Thyroid gland (tissue), 4 donors: ENCODE results near the gene ARHGEF10L.

ENCODE experiments used
- POLR2A ChIP-seq, 2 donors: fragments of 450-650 bp; IDR thresholded peaks; one replicate each; pipeline ENCODE4 v1.6.1; 2017; ENCODE audit warnings: antibody characterized with exemption in 2 of 2, mild to moderate bottlenecking in 2 of 2, moderate library complexity in 1 of 2
- TF ChIP-seq, protein P1 (sequence below), 6 experiments: fragments of 200-600 bp in 3 of 6; fragments of 450-650 bp in 3 of 6; sonication (generic) in 3 of 6; IDR thresholded peaks; one replicate each; pipeline ENCODE4 v1.5.1; 2016 to 2019; ENCODE audit warnings: antibody characterized with exemption in 6 of 6, mild to moderate bottlenecking in 2 of 6, inconsistent platforms in 1 of 6, moderate library complexity in 1 of 6

DNA sequence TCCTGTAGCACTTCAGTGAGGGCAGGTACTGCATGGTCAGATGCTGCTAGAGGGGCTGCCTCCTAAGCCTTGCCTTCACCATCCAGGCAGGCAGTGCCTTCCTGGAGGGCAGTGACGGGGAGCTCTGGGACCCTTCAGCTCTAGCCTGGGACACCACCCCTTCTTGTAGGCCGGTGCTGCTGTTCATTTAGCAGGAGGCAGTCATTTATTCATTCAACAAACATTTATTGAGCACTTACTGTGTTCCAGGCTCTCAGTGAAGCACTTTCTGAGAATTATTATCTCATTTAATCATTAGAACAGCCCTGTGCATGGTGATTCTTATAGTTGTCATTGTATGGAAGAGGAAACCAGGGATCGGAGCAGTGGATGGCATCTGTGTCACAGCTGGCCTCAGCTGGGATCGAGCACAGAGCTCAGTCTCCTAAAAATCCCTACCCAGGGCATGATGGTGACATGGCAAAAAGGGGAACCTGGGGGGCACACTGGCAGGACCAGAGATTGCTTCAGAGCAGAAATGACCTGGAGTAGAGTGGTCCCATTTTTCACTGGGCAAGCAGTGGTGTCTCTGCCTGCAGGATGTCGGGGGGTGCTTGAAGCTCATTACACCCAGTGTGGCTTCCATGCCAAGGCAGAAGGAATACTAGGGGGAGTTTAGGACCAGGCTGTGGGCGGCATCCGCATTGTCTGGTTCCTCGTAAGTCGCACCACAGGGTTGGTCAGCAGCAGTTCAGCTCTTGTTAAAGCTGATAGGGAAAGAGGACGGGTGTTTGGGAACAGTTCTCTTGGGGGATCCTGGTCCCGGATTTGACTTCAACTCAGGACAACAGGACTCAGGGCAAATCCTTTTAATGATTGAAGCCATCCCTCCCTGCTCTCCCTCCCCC is 28.8 kb downstream of the ARHGEF10L start:
- TF ChIP-seq, protein P1, sequence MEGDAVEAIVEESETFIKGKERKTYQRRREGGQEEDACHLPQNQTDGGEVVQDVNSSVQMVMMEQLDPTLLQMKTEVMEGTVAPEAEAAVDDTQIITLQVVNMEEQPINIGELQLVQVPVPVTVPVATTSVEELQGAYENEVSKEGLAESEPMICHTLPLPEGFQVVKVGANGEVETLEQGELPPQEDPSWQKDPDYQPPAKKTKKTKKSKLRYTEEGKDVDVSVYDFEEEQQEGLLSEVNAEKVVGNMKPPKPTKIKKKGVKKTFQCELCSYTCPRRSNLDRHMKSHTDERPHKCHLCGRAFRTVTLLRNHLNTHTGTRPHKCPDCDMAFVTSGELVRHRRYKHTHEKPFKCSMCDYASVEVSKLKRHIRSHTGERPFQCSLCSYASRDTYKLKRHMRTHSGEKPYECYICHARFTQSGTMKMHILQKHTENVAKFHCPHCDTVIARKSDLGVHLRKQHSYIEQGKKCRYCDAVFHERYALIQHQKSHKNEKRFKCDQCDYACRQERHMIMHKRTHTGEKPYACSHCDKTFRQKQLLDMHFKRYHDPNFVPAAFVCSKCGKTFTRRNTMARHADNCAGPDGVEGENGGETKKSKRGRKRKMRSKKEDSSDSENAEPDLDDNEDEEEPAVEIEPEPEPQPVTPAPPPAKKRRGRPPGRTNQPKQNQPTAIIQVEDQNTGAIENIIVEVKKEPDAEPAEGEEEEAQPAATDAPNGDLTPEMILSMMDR (IDR thresholded peaks at IDR 0.05), result no peak
- TF ChIP-seq POLR2A (IDR thresholded peaks at IDR 0.05), result no peak
